ENCODE data around the gene FAM3A. TPM values are rescaled to one million over a fixed set of nuclear protein-coding genes. Genes with fewer than 3 reads are reported as not detected.
"Not testable (repeated sequence)": the region's sequence is repeated elsewhere in the genome, so short reads cannot be mapped to it uniquely, and the experiment has no call there.

The FAM3A gene
- total RNA-seq, 1 donor from 2014 or later, result 62.1 TPM

- ATAC-seq; DNase-seq (ENCODE audit: missing footprints); intact Hi-C loops (cut with DNase I): not testable (repeated sequence)
Measured at GRCh38 chrX:154540365-154540764, 24.3 kb upstream of the FAM3A start.

- ATAC-seq (no peak), DNase-seq (ENCODE audit: missing footprints) (no peak)
- intact Hi-C loops (cut with DNase I), result no loop called here
Measured at GRCh38 chrX:154539077-154539476, 23.0 kb upstream of the FAM3A start.

GRCh38 chrX:154535892-154536291 lies 19.9 kb upstream of the FAM3A start:
- DNase-seq (ENCODE audit: missing footprints) (no peak), ATAC-seq (no peak)
- intact Hi-C loops (cut with DNase I), result no loop called here

GRCh38 chrX:154534526-154535322 lies 18.7 kb upstream of the FAM3A start:
- DNase-seq (ENCODE audit: missing footprints) (peak; percentile 94), ATAC-seq (peak; percentile 93)
- intact Hi-C loops (cut with DNase I), result loop anchor here (5.0 kb wide), 1 partner anchor 207 kb away; no protein-coding TSS in a partner anchor

GRCh38 chrX:154532690-154533089 lies 16.7 kb upstream of the FAM3A start:
- intact Hi-C loops (cut with DNase I), result loop anchor here (5.0 kb wide), 1 partner anchor 205 kb away; no protein-coding TSS in a partner anchor
- DNase-seq (ENCODE audit: missing footprints) (no peak), ATAC-seq (no peak)

GRCh38 chrX:154531626-154532025 lies 15.6 kb upstream of the FAM3A start:
- intact Hi-C loops (cut with DNase I), result loop anchor here (5.0 kb wide), 1 partner anchor 204 kb away; no protein-coding TSS in a partner anchor
- no peak for ATAC-seq

GRCh38 chrX:154530286-154530685 lies 14.3 kb upstream of the FAM3A start:
- no peak for DNase-seq (ENCODE audit: missing footprints)
- intact Hi-C loops (cut with DNase I), result loop anchor here (5.0 kb wide), 1 partner anchor 203 kb away; no protein-coding TSS in a partner anchor

More at GRCh38 chrX:154531626-154532025, 15.6 kb upstream of the FAM3A start:
- DNase-seq (ENCODE audit: missing footprints), result no peak

GRCh38 chrX:154529206-154529612 lies 13.2 kb upstream of the FAM3A start:
- intact Hi-C loops (cut with DNase I), result no loop called here
- DNase-seq (ENCODE audit: missing footprints) (no peak), ATAC-seq (no peak)

More at GRCh38 chrX:154530286-154530685, 14.3 kb upstream of the FAM3A start:
- ATAC-seq, result no peak

- intact Hi-C loops (cut with DNase I), result no loop called here
- DNase-seq (ENCODE audit: missing footprints), result peak; percentile 85
- peak; percentile 91 for ATAC-seq
Measured at GRCh38 chrX:154526901-154527675, 11.1 kb upstream of the FAM3A start.

GRCh38 chrX:154525606-154526490 lies 9.8 kb upstream of the FAM3A start:
- no peak for DNase-seq (ENCODE audit: missing footprints)
- intact Hi-C loops (cut with DNase I), result no loop called here
- no peak for ATAC-seq

- no peak for ATAC-seq
- intact Hi-C loops (cut with DNase I), result no loop called here
- DNase-seq (ENCODE audit: missing footprints), result no peak
Measured at GRCh38 chrX:154519389-154519788, 3.4 kb upstream of the FAM3A start.

GRCh38 chrX:154517101-154517781 lies 1.2 kb upstream of the FAM3A start:
- ATAC-seq, result peak; percentile 1
- no peak for DNase-seq (ENCODE audit: missing footprints)
- intact Hi-C loops (cut with DNase I), result loop anchor here (2.0 kb wide), 1 partner anchor 30 kb away; the partner anchor contains the start of gene UBL4A

GRCh38 chrX:154516656-154517100 lies 646 bp upstream of the FAM3A start:
- intact Hi-C loops (cut with DNase I), result loop anchor here (2.0 kb wide), 1 partner anchor 30 kb away; the partner anchor contains the start of gene UBL4A

GRCh38 chrX:154515090-154515965 lies 704 bp downstream of the FAM3A start:
- DNase-seq (ENCODE audit: missing footprints) (peak; percentile 70), ATAC-seq (peak; percentile 3)
- intact Hi-C loops (cut with DNase I), result no loop called here

More at GRCh38 chrX:154516656-154517100, 646 bp upstream of the FAM3A start:
- peak; percentile 72 for ATAC-seq
- no peak for DNase-seq (ENCODE audit: missing footprints)

- intact Hi-C loops (cut with DNase I), result no loop called here
- ATAC-seq (no peak), DNase-seq (ENCODE audit: missing footprints) (no peak)
Measured at GRCh38 chrX:154513716-154514115, 2.3 kb downstream of the FAM3A start.

- ATAC-seq (no peak), DNase-seq (ENCODE audit: missing footprints) (no peak)
- intact Hi-C loops (cut with DNase I), result no loop called here
Measured at GRCh38 chrX:154512879-154513553, 3.0 kb downstream of the FAM3A start.

Data from Right ventricle myocardium inferior (tissue), 1 donor.